ENCODE data around the gene NOX3. TPM values are rescaled to one million over a fixed set of nuclear protein-coding genes. Genes with fewer than 3 reads are reported as not detected.

NOX3 gene
- total and polyA plus RNA-seq, 2 experiments from 2014 or later, result not detected

DNA sequence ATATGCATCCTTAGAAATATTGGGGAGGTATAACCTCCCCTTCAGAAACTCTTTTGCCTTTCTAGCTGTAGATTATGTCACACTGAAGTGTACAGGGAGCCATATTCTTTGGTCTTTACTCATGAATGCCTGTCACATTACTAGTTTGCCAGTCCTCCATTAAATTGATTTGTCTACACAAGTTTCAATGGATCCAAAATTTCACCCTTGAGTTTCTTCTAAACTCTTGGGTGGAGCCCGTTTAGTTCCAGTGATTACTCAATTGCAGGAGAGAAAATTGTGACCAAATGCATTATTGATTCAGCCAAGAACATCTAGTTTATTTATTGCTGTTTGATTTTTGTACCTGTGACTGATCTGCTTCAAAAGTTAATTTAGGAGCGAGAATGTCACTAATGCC, 81.0 kb downstream of the NOX3 start:
- H3K4me3 ChIP-seq, result no peak overlapping the region
- no peak for DNase-seq (ENCODE audit: low spot score)
- H3K79me2 ChIP-seq, result no peaks in the 10 kb centered on the region
- no peaks in the 10 kb centered on the region for H3K4me1 ChIP-seq (ENCODE audit: insufficient read depth)
- 97% methylated on average over 2 of the region's 2 CpGs for WGBS (ENCODE audit: low lambda C conversion rate, missing lambda C conversion rate)
- H4K20me1 ChIP-seq (ENCODE audit: insufficient read depth, poor library complexity, severe bottlenecking), result no peaks in the 10 kb centered on the region
- no peaks in the 10 kb centered on the region for H3K27me3 ChIP-seq
- no peak overlapping the region for H3K4me2 ChIP-seq
- no peak for TF ChIP-seq EZH2 (IDR thresholded peaks at IDR 0.05; ENCODE audit: borderline replicate concordance)
- TF ChIP-seq, protein P1, sequence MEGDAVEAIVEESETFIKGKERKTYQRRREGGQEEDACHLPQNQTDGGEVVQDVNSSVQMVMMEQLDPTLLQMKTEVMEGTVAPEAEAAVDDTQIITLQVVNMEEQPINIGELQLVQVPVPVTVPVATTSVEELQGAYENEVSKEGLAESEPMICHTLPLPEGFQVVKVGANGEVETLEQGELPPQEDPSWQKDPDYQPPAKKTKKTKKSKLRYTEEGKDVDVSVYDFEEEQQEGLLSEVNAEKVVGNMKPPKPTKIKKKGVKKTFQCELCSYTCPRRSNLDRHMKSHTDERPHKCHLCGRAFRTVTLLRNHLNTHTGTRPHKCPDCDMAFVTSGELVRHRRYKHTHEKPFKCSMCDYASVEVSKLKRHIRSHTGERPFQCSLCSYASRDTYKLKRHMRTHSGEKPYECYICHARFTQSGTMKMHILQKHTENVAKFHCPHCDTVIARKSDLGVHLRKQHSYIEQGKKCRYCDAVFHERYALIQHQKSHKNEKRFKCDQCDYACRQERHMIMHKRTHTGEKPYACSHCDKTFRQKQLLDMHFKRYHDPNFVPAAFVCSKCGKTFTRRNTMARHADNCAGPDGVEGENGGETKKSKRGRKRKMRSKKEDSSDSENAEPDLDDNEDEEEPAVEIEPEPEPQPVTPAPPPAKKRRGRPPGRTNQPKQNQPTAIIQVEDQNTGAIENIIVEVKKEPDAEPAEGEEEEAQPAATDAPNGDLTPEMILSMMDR (IDR thresholded peaks at IDR 0.05; ENCODE audit: poor library complexity), result no peak
- TF ChIP-seq EZH2phosphoT487 (IDR thresholded peaks at IDR 0.05; ENCODE audit: low read depth, severe bottlenecking, unreplicated experiment), result no peak
- no peak overlapping the region for H3K27ac ChIP-seq
- no peaks in the 10 kb centered on the region for H3K9me3 ChIP-seq (ENCODE audit: low read depth)
- no peak overlapping the region for H2AFZ ChIP-seq
- H3K36me3 ChIP-seq (replicated peaks; ENCODE audit: insufficient read depth, low read depth), result no peaks in the 10 kb centered on the region
- no peaks in the 10 kb centered on the region for H3K9me2 ChIP-seq (replicated peaks; ENCODE audit: insufficient read depth)

DNA sequence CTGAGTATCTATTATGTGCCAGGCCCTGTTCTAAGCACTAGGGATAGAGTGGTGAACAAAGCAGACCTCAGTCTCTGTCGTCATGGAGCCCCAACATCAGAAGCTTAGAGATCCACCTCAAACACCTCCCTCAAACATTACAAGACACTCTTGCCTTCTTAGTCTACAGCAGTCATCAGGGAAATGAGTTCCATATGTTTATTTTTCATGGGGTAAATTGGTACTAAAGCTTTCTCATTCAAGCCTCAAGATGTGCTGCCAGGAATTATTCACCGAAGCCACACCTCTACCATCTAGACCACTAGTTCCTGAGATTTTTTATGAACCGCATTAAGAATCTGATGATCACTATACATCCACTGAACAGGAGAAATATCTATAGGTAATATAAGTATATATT, 82.4 kb downstream of the NOX3 start:
- no peaks in the 10 kb centered on the region for H3K27me3 ChIP-seq
- H3K4me3 ChIP-seq, result no peak overlapping the region
- no peaks in the 10 kb centered on the region for H3K36me3 ChIP-seq (replicated peaks; ENCODE audit: insufficient read depth, low read depth)
- WGBS (ENCODE audit: low lambda C conversion rate, missing lambda C conversion rate), result 81% methylated on average over 3 of the region's 3 CpGs
- H3K27ac ChIP-seq, result no peak overlapping the region
- H3K4me2 ChIP-seq, result no peak overlapping the region
- H3K9me2 ChIP-seq (replicated peaks; ENCODE audit: insufficient read depth), result no peaks in the 10 kb centered on the region
- no peaks in the 10 kb centered on the region for H3K9me3 ChIP-seq (ENCODE audit: low read depth)
- H3K79me2 ChIP-seq, result no peaks in the 10 kb centered on the region
- TF ChIP-seq EZH2 (IDR thresholded peaks at IDR 0.05; ENCODE audit: borderline replicate concordance) (no peak), EZH2phosphoT487 (IDR thresholded peaks at IDR 0.05; ENCODE audit: low read depth, severe bottlenecking, unreplicated experiment) (no peak)
- TF ChIP-seq, protein P1 (IDR thresholded peaks at IDR 0.05; ENCODE audit: poor library complexity), result no peak
- no peaks in the 10 kb centered on the region for H4K20me1 ChIP-seq (ENCODE audit: insufficient read depth, poor library complexity, severe bottlenecking)
- no peaks in the 10 kb centered on the region for H3K4me1 ChIP-seq (ENCODE audit: insufficient read depth)
- no peak overlapping the region for H2AFZ ChIP-seq
- no peak for DNase-seq (ENCODE audit: low spot score)

DNA sequence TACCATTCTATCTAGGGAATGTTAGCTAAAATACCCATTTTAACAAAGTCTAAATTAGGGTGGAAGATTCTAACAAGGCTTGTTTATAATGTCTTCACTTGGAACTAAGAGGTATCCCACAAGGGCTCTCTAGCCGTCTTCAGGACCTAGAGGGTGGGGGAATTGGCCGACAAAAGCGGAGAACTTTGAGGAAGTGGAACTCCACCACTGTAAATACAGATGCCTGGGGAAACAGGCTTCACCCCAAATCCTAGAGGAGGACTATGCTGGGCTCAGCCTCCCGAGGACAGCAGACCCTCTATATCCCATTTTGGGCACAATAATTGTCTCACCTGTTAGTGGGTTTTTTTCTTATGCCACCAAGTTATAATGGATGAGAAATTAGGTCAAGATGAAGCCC, 83.4 kb downstream of the NOX3 start:
- no peak overlapping the region for H3K4me3 ChIP-seq
- DNase-seq (ENCODE audit: low spot score), result no peak
- 93% methylated on average over 4 of the region's 4 CpGs for WGBS (ENCODE audit: low lambda C conversion rate, missing lambda C conversion rate)
- H3K9me3 ChIP-seq (ENCODE audit: low read depth), result no peaks in the 10 kb centered on the region
- H4K20me1 ChIP-seq (ENCODE audit: insufficient read depth, poor library complexity, severe bottlenecking), result no peaks in the 10 kb centered on the region
- no peaks in the 10 kb centered on the region for H3K36me3 ChIP-seq (replicated peaks; ENCODE audit: insufficient read depth, low read depth)
- no peak overlapping the region for H2AFZ ChIP-seq
- H3K27me3 ChIP-seq, result no peaks in the 10 kb centered on the region
- no peak overlapping the region for H3K4me2 ChIP-seq
- TF ChIP-seq EZH2 (IDR thresholded peaks at IDR 0.05; ENCODE audit: borderline replicate concordance) (no peak), EZH2phosphoT487 (IDR thresholded peaks at IDR 0.05; ENCODE audit: low read depth, severe bottlenecking, unreplicated experiment) (no peak)
- TF ChIP-seq, protein P1 (IDR thresholded peaks at IDR 0.05; ENCODE audit: poor library complexity), result no peak
- no peak overlapping the region for H3K27ac ChIP-seq
- H3K9me2 ChIP-seq (replicated peaks; ENCODE audit: insufficient read depth), result no peaks in the 10 kb centered on the region
- H3K79me2 ChIP-seq, result no peaks in the 10 kb centered on the region
- H3K4me1 ChIP-seq (ENCODE audit: insufficient read depth), result no peaks in the 10 kb centered on the region

DNA sequence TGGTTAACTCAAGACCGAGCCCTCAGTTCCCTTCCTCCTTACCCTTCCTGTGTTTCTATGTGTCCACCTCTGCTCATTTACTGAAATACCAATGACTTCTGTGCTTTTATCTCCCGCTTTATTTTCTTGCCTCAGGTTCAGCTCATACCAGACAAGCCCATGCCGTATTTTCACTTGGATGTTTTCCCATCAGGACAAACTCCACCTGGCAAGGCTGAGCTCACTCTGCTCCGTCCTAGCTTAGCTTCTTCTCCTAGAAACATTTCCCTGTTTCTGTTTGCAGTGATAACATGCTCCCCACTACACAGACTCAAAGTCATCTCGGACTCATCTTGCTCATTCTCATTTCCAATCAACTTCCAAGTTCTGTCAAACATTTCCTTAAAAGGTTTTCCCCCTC, 84.4 kb downstream of the NOX3 start:
- H3K9me3 ChIP-seq (ENCODE audit: low read depth), result no peaks in the 10 kb centered on the region
- no peaks in the 10 kb centered on the region for H3K4me1 ChIP-seq (ENCODE audit: insufficient read depth)
- H3K27ac ChIP-seq, result no peak overlapping the region
- H3K4me2 ChIP-seq, result no peak overlapping the region
- no peaks in the 10 kb centered on the region for H3K9me2 ChIP-seq (replicated peaks; ENCODE audit: insufficient read depth)
- no peaks in the 10 kb centered on the region for H3K27me3 ChIP-seq
- no peaks in the 10 kb centered on the region for H3K36me3 ChIP-seq (replicated peaks; ENCODE audit: insufficient read depth, low read depth)
- TF ChIP-seq, protein P1 (IDR thresholded peaks at IDR 0.05; ENCODE audit: poor library complexity), result no peak
- TF ChIP-seq EZH2phosphoT487 (IDR thresholded peaks at IDR 0.05; ENCODE audit: low read depth, severe bottlenecking, unreplicated experiment) (no peak), EZH2 (IDR thresholded peaks at IDR 0.05; ENCODE audit: borderline replicate concordance) (no peak)
- 87% methylated on average over 5 of the region's 5 CpGs for WGBS (ENCODE audit: low lambda C conversion rate, missing lambda C conversion rate)
- no peaks in the 10 kb centered on the region for H4K20me1 ChIP-seq (ENCODE audit: insufficient read depth, poor library complexity, severe bottlenecking)
- no peaks in the 10 kb centered on the region for H3K79me2 ChIP-seq
- DNase-seq (ENCODE audit: low spot score), result no peak
- H3K4me3 ChIP-seq, result no peak overlapping the region
- H2AFZ ChIP-seq, result no peak overlapping the region
